K562 (cell line): ENCODE measurements around the gene DNAJC6. TPM values are rescaled to one million over a fixed set of nuclear protein-coding genes. Genes with fewer than 3 reads are reported as not detected.

Source experiments
- ATAC-seq: fragments of 200-7000 bp; cut with Tn5 transposase; 3 replicates; pipeline ENCODE4 v1.9.1; 2020; ENCODE audit warnings: moderate library complexity
- BruUV-seq: library from RNA; stranded (reverse); fragments of 400-500 nt; replicated peaks from 2 replicates; lab custom pipeline; 2021; lab: Mats Ljungman, UMichigan
- CTCF ChIA-PET: fragments of 300-600 bp; formaldehyde crosslinking; extraction: SDS; loops from one replicate; lab custom pipeline; 2021; ENCODE audit warnings: low intra/inter-chr PET ratio; lab: Yijun Ruan, JAX
- POLR2A ChIA-PET: fragments of 300-600, 350-650 bp; sonication (Branson Sonifier 250); formaldehyde crosslinking; extraction: SDS; loops from one replicate; lab custom pipeline; 2021; ENCODE audit warnings: antibody characterized with exemption, inconsistent platforms; lab: Yijun Ruan, JAX
- DNase-seq, 4 experiments: peaks; one replicate each; pipeline versions ENCODE4 v3.0.0 to v3.0.0-alpha.2; 2011 to 2018; ENCODE audit warnings: low spot score in 3 of 4, mixed read lengths in 3 of 4; ENCODE audit errors: extremely low read depth in 1 of 4
- FAIRE-seq: peaks from 2 replicates; lab custom pipeline; 2011; peaks lifted over from hg19 to GRCh38; lab: Jason Lieb, UNC
- H2AFZ ChIP-seq: 2 replicates; pipeline ENCODE4 v1.6.0; 2011; ENCODE audit warnings: low read depth, low read length, control low read depth, inconsistent platforms
- H3K27ac ChIP-seq: fragments of 200-600 bp; 3 replicates; pipeline ENCODE4 v1.8.0; 2011; ENCODE audit warnings: low read depth, mild to moderate bottlenecking, control low read depth, inconsistent platforms, low read length, moderate library complexity, mixed read lengths; ENCODE audit errors: extremely low read depth
- H3K27me3 ChIP-seq, 2 experiments: fragments of 300-600 bp in 1 of 2; 2 replicates in 1 of 2; 3 replicates in 1 of 2; pipeline versions ENCODE4 v1.6.0 to v1.8.0; 2011; ENCODE audit warnings: inconsistent platforms in 2 of 2, low read length in 2 of 2, mild to moderate bottlenecking in 1 of 2, mixed read lengths in 1 of 2, moderate library complexity in 1 of 2; ENCODE audit not compliant: control insufficient read depth in 2 of 2, insufficient read depth in 2 of 2
- H3K36me3 ChIP-seq: fragments of 300-600 bp; 3 replicates; pipeline ENCODE4 v1.8.0; 2011; ENCODE audit warnings: mild to moderate bottlenecking, low read length, inconsistent platforms; ENCODE audit not compliant: control insufficient read depth, insufficient read depth
- H3K4me1 ChIP-seq, 2 experiments: fragments of 200-600 bp in 1 of 2; replicated peaks in 1 of 2; 2 replicates in 1 of 2; 3 replicates in 1 of 2; pipeline versions ENCODE4 v1.5.1 to v1.8.0; 2011; ENCODE audit warnings: inconsistent platforms in 2 of 2, low read length in 2 of 2, mild to moderate bottlenecking in 1 of 2, mixed read lengths in 1 of 2, moderate library complexity in 1 of 2; ENCODE audit not compliant: control insufficient read depth in 2 of 2, insufficient read depth in 2 of 2
- H3K4me2 ChIP-seq: 2 replicates; pipeline ENCODE4 v1.6.1; 2011; ENCODE audit warnings: low read length, control low read depth, inconsistent platforms, mixed read lengths; ENCODE audit not compliant: insufficient read depth
- H3K4me3 ChIP-seq: fragments of 200-600 bp; sonication (generic), shearing (Covaris generic); 2 replicates; pipeline ENCODE4 v1.5.1; 2016; ENCODE audit warnings: control low read depth, inconsistent platforms
- H3K79me2 ChIP-seq: fragments of 200-600 bp; 3 replicates; pipeline ENCODE4 v1.8.0; 2011; ENCODE audit warnings: low read length, inconsistent platforms; ENCODE audit not compliant: control insufficient read depth, insufficient read depth
- H3K9ac ChIP-seq, 2 experiments: 2 replicates each; pipeline versions ENCODE4 v1.6.0 to v1.6.1; 2011; ENCODE audit warnings: low read depth in 2 of 2, low read length in 2 of 2, control low read depth in 1 of 2, inconsistent platforms in 1 of 2, mild to moderate bottlenecking in 1 of 2, mixed read lengths in 1 of 2; ENCODE audit not compliant: insufficient read depth in 1 of 2
- H3K9me1 ChIP-seq: one replicate; pipeline ENCODE4 v1.6.0; 2011; ENCODE audit warnings: inconsistent platforms, mild to moderate bottlenecking, low read length, moderate library complexity; ENCODE audit not compliant: control insufficient read depth, insufficient read depth
- H3K9me3 ChIP-seq: replicated peaks from 2 replicates; pipeline ENCODE4 v1.5.1; 2011; ENCODE audit warnings: low read depth, low read length, inconsistent platforms; ENCODE audit not compliant: control insufficient read depth, insufficient read depth
- H4K20me1 ChIP-seq: replicated peaks from 2 replicates; pipeline ENCODE4 v1.6.1; 2011; ENCODE audit warnings: low read length, inconsistent platforms, mixed read lengths; ENCODE audit not compliant: control insufficient read depth, insufficient read depth
- AFF1 ChIP-seq, 2 experiments: fragments of 450-650 bp; IDR thresholded peaks; 2 replicates each; pipeline ENCODE4 v1.6.1; 2018; ENCODE audit warnings: mild to moderate bottlenecking in 2 of 2, low read depth in 1 of 2; ENCODE audit not compliant: partially characterized antibody in 2 of 2
- CHD1 ChIP-seq: fragments of 200-600 bp; sonication (generic); IDR thresholded peaks from one replicate; pipeline ENCODE4 v1.6.1; 2012; ENCODE audit warnings: mild to moderate bottlenecking, moderate library complexity, low read length, inconsistent platforms
- DLX4 ChIP-seq: fragments of 250-450 bp; sonication (Bioruptor Pico); IDR thresholded peaks from 2 replicates; pipeline ENCODE4 v1.6.1; 2021; ENCODE audit warnings: mild to moderate bottlenecking
- JUN ChIP-seq, 2 experiments: sonication (generic) in 1 of 2; formaldehyde crosslinking in 1 of 2; IDR thresholded peaks; 2 replicates each; pipeline versions ENCODE4 v1.6.1 to v1.8.0; 2012 to 2022; ENCODE audit warnings: borderline replicate concordance in 2 of 2, mild to moderate bottlenecking in 2 of 2, improper control_type of control experiment in 1 of 2, low read depth in 1 of 2, low read length in 1 of 2, missing genetic modification reagents in 1 of 2
- MYC ChIP-seq, 2 experiments: fragments of 250-450 bp in 1 of 2; sonication (Bioruptor Pico) in 1 of 2; IDR thresholded peaks; 2 replicates each; pipeline versions ENCODE4 v1.5.1 to v1.6.1; 2012 to 2021; ENCODE audit warnings: low read depth in 2 of 2, borderline replicate concordance in 1 of 2, improper control_type of control experiment in 1 of 2, low read length in 1 of 2, mild to moderate bottlenecking in 1 of 2, moderate library complexity in 1 of 2
- POU5F1 ChIP-seq: fragments of 150-350 bp; IDR thresholded peaks from 2 replicates; pipeline ENCODE4 v1.6.1; 2014; ENCODE audit warnings: borderline replicate concordance, low read length, low read depth, mild to moderate bottlenecking; ENCODE audit not compliant: partially characterized antibody
- RBM14 ChIP-seq: fragments of 200-400 bp; formaldehyde crosslinking; IDR thresholded peaks from 2 replicates; pipeline ENCODE4 v1.6.1; 2018; ENCODE audit warnings: low read depth, mild to moderate bottlenecking, low read length, moderate library complexity, borderline replicate concordance; ENCODE audit not compliant: insufficient read depth
- RBM17 ChIP-seq: fragments of 200-400 bp; formaldehyde crosslinking; IDR thresholded peaks from 2 replicates; pipeline ENCODE4 v1.6.1; 2017; ENCODE audit warnings: low read depth, mild to moderate bottlenecking, low read length, borderline replicate concordance
- RFX7 ChIP-seq: fragments of 250-450 bp; sonication (Bioruptor Pico); IDR thresholded peaks from 2 replicates; pipeline ENCODE4 v1.5.1; 2021; ENCODE audit warnings: mild to moderate bottlenecking
- SMAD2 ChIP-seq: fragments of 150-350 bp; IDR thresholded peaks from 2 replicates; pipeline ENCODE4 v1.6.1; 2014; ENCODE audit warnings: low read depth, mild to moderate bottlenecking, low read length
- ZNF76 ChIP-seq: fragments of 250-450 bp; sonication (Bioruptor Pico); IDR thresholded peaks from 2 replicates; pipeline ENCODE4 v1.4.0; 2020; ENCODE audit warnings: mild to moderate bottlenecking, moderate library complexity, borderline replicate concordance
- ZNF766 ChIP-seq: fragments of 200-800 bp; sonication (Bioruptor generic); conservative IDR thresholded peaks from 2 replicates; pipeline ENCODE4 v1.6.1; 2016; ENCODE audit warnings: missing genetic modification characterization, missing compliant biosample characterization
- WGBS: fragments of 100-300 bp; shearing (Covaris generic); methylation state at CpG from one replicate; pipeline ENCODE4 v1.1.6; 2016; ENCODE audit warnings: low coverage, mixed read lengths; ENCODE audit not compliant: insufficient coverage; ENCODE audit errors: missing lambda C conversion rate; 5-methylcytosine and 5-hydroxymethylcytosine counted together
- in situ Hi-C: fragments of 300-500 bp; cut with MboI; formaldehyde crosslinking; loops from 4 replicates; pipeline ENCODE4 v1.15.0; 2018; ENCODE audit warnings: inconsistent platforms, mixed read lengths
- intact Hi-C: fragments of 100-400 bp; cut with micrococcal nuclease; formaldehyde crosslinking; loops from 2 replicates; pipeline ENCODE4 v1.14.2; 2022
- polyA plus RNA-seq, 8 experiments: library from polyadenylated mRNA; depleted of rRNA in 4 of 8; stranded (reverse) in 5 of 8; unstranded in 3 of 8; fragments of >200 nt; fragmentation: Nextera tagmentation in 2 of 8; fragmentation: Illumina TruSeq in 1 of 8; extraction: Ambion mirVana in 2 of 8; extraction: Trizol in 1 of 8; gene quantifications; 2 replicates each; pipeline versions ENCODE4 v1.2.1 to v1.2.3, GENCODE V29; 2011 to 2014; ENCODE audit warnings: inconsistent platforms in 1 of 8, missing spikeins in 1 of 8
- total RNA-seq, 7 experiments: library from RNA; depleted of rRNA in 6 of 7; stranded (reverse); fragments of >200 nt in 6 of 7; fragmentation: Illumina TruSeq in 2 of 7; extraction: Trizol in 2 of 7; gene quantifications; 2 replicates each; pipeline versions ENCODE4 v1.2.1 to v1.2.3, GENCODE V29; 2011 to 2021; ENCODE audit warnings: low replicate concordance in 1 of 7
- TF ChIP-seq, protein P1 (sequence below): sonication (generic); formaldehyde crosslinking; IDR thresholded peaks from 2 replicates; pipeline ENCODE4 v1.8.0; 2022; ENCODE audit warnings: mild to moderate bottlenecking, low read depth, missing genetic modification reagents

The DNAJC6 gene
- total and polyA plus RNA-seq, 9 of the 15 experiments (the other 6 are each of a cell fraction or from before 2014, with no cell fraction given), result 6.7 to 78.7 (median 28.0) TPM

GRCh38 chr1:65421351-65422025 lies 112.1 kb downstream of the DNAJC6 start:
- in situ Hi-C loops (loop anchor here (10.0 kb wide), 1 partner anchor 357 kb away; no protein-coding TSS in a partner anchor), intact Hi-C loops (loop anchor here (2.0 to 5.0 kb wide), 6 partner anchors 56 to 354 kb away; no protein-coding TSS in a partner anchor)
- Histone ChIP-seq H3K4me3 (peak overlapping the region; percentile 83), H3K9ac (peak overlapping the region; percentile 95 to 99), H2AFZ (0 out of 2 replicates have a peak overlapping the region, but pooled peaks have one; percentile 74), H4K20me1 (peaks cover 3% of the 10 kb centered on the region; the same call in 1 of the 2 replicates), H3K79me2 (peaks cover 60% of the 10 kb centered on the region), H3K4me2 (peak overlapping the region; percentile 92), H3K9me1 (no peaks in the 10 kb centered on the region), H3K27ac (peak overlapping the region; percentile 95), H3K27me3 (no peaks in the 10 kb centered on the region), H3K9me3 (no peaks in the 10 kb centered on the region), H3K4me1 (peaks cover 25 to 62% of the 10 kb centered on the region in 2 experiments), H3K36me3 (peaks cover 35% of the 10 kb centered on the region)
- POLR2A ChIA-PET, result interaction anchor here (0.7 to 1.3 kb wide), 4 partner anchors 143 to 275 kb away, joined by 3 read pairs; no protein-coding TSS in a partner anchor
- DNase-seq (peak in 1 of 4 experiments; percentile 44), ATAC-seq (no peak), FAIRE-seq (no peak)
- WGBS, result under 1% methylated on average over 13 of the region's 13 CpGs
- TSS peak; percentile 43 for BruUV-seq
- CTCF ChIA-PET, result no interaction called here
- no peak for TF ChIP-seq RBM17
- TF ChIP-seq ZNF766 (CRISPR knock-in tag), result 0 out of 2 replicates have a peak, but pooled peaks have one; percentile 36
- no peak for TF ChIP-seq POU5F1
- TF ChIP-seq JUN (IDR thresholded peaks at IDR 0.05; ENCODE audit: borderline replicate concordance, low read depth, low read length), result no peak
- TF ChIP-seq JUN (CRISPR knock-in tag; IDR thresholded peaks at IDR 0.05; ENCODE audit: borderline replicate concordance), result no peak
- no peak for TF ChIP-seq AFF1 (IDR thresholded peaks at IDR 0.05; ENCODE audit: low read depth in 1 of 2, partially characterized antibody in 2 of 2)
- TF ChIP-seq SMAD2, result no peak
- TF ChIP-seq, protein P1, sequence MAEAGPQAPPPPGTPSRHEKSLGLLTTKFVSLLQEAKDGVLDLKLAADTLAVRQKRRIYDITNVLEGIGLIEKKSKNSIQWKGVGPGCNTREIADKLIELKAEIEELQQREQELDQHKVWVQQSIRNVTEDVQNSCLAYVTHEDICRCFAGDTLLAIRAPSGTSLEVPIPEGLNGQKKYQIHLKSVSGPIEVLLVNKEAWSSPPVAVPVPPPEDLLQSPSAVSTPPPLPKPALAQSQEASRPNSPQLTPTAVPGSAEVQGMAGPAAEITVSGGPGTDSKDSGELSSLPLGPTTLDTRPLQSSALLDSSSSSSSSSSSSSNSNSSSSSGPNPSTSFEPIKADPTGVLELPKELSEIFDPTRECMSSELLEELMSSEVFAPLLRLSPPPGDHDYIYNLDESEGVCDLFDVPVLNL (CRISPR knock-in tag), result no peak
- TF ChIP-seq RBM14, result no peak
- no peak for TF ChIP-seq RFX7 (CRISPR knock-in tag)
- TF ChIP-seq CHD1, result peak; percentile 5
- no peak for TF ChIP-seq DLX4 (CRISPR knock-in tag)
- no peak for TF ChIP-seq MYC (IDR thresholded peaks at IDR 0.05; ENCODE audit: low read depth, low read length)
- TF ChIP-seq MYC (CRISPR knock-in tag; IDR thresholded peaks at IDR 0.05; ENCODE audit: borderline replicate concordance, low read depth), result no peak
- no peak for TF ChIP-seq ZNF76 (CRISPR knock-in tag)
